PFSK-1 (cell line): Measurements from ENCODE around the gene ECE1.

Experiments
- FOXP2 ChIP-seq: optimal IDR thresholded peaks from 2 replicates; pipeline ENCODE3; 2011; ENCODE audit warnings: borderline replicate concordance, control low read depth, inconsistent platforms; ENCODE audit not compliant: insufficient read depth; ENCODE audit errors: extremely low read length, extremely low read depth
- POLR2AphosphoS5 ChIP-seq: IDR thresholded peaks from 2 replicates; pipeline ENCODE4 v1.6.1; 2012; ENCODE audit warnings: low read depth, mild to moderate bottlenecking, control low read depth, low read length, moderate library complexity
- REST ChIP-seq, 2 experiments: IDR thresholded peaks; 2 replicates each; pipeline versions ENCODE4 v1.6.1 to v1.8.0; 2011 to 2012; ENCODE audit warnings: low read depth in 2 of 2, low read length in 2 of 2, control low read depth in 1 of 2, inconsistent platforms in 1 of 2, mild to moderate bottlenecking in 1 of 2, moderate library complexity in 1 of 2; ENCODE audit not compliant: insufficient read depth in 1 of 2
- SIN3A ChIP-seq: IDR thresholded peaks from 2 replicates; pipeline ENCODE4 v1.6.1; 2012; ENCODE audit warnings: mild to moderate bottlenecking, low read length, moderate library complexity, borderline replicate concordance; ENCODE audit not compliant: insufficient read depth
- TAF1 ChIP-seq: IDR thresholded peaks from 2 replicates; pipeline ENCODE4 v1.6.1; 2012; ENCODE audit warnings: low read length, control low read depth, borderline replicate concordance; ENCODE audit not compliant: insufficient read depth

- TF ChIP-seq TAF1 (no peak), REST (IDR thresholded peaks at IDR 0.05; ENCODE audit: insufficient read depth in 1 of 2, low read depth in 2 of 2, low read length in 2 of 2) (no peak), POLR2AphosphoS5 (no peak), FOXP2 (no peak), SIN3A (no peak)
Observed at GRCh38 chr1:21284206-21285054, 5.8 kb downstream of the ECE1 start.
